Smooth muscle cell (in vitro differentiated cells): ENCODE measurements around the gene PTBP1. TPM values are rescaled to one million over a fixed set of nuclear protein-coding genes. Genes with fewer than 3 reads are reported as not detected.

Source experiments
- DNase-seq: peaks from one replicate; lab custom pipeline; 2025; ENCODE audit not compliant: unreplicated experiment; lab: John Stamatoyannopoulos, UW
- H2AFZ ChIP-seq: fragments of 200-600 bp; sonication (generic); 2 replicates; pipeline ENCODE4 v1.6.0; 2016; ENCODE audit warnings: antibody characterized with exemption, low read depth, mild to moderate bottlenecking
- H3F3A ChIP-seq: fragments of 200-600 bp; sonication (generic); 2 replicates; pipeline ENCODE4 v1.6.0; 2017; ENCODE audit warnings: antibody characterized with exemption, low read depth
- H3K27ac ChIP-seq: fragments of 200-600 bp; sonication (generic); 2 replicates; pipeline ENCODE4 v1.5.1; 2016; ENCODE audit warnings: low read depth, mild to moderate bottlenecking
- H3K27me3 ChIP-seq: fragments of 200-600 bp; sonication (generic); 2 replicates; pipeline ENCODE4 v1.6.1; 2016; ENCODE audit warnings: low read depth, mild to moderate bottlenecking
- H3K36me3 ChIP-seq: fragments of 200-600 bp; sonication (generic); 2 replicates; pipeline ENCODE4 v1.5.1; 2016; ENCODE audit warnings: low read depth
- H3K4me1 ChIP-seq: fragments of 200-600 bp; sonication (generic); 2 replicates; pipeline ENCODE4 v1.5.1; 2016; ENCODE audit warnings: low read depth
- H3K4me2 ChIP-seq: fragments of 200-600 bp; sonication (generic); 2 replicates; pipeline ENCODE4 v1.6.0; 2016; ENCODE audit warnings: mild to moderate bottlenecking
- H3K4me3 ChIP-seq: fragments of 200-600 bp; sonication (generic); 2 replicates; pipeline ENCODE4 v1.5.1; 2016; ENCODE audit warnings: mild to moderate bottlenecking
- H3K79me2 ChIP-seq: fragments of 200-600 bp; sonication (generic); 2 replicates; pipeline ENCODE4 v1.6.0; 2016; ENCODE audit warnings: low read depth, mild to moderate bottlenecking
- H3K9ac ChIP-seq: fragments of 200-600 bp; sonication (generic); 2 replicates; pipeline ENCODE4 v1.6.0; 2016; ENCODE audit warnings: low read depth
- H3K9me3 ChIP-seq: fragments of 200-600 bp; sonication (generic); replicated peaks from 2 replicates; pipeline ENCODE4 v1.5.1; 2016; ENCODE audit warnings: low read depth
- H4K20me1 ChIP-seq: fragments of 200-600 bp; sonication (generic); 2 replicates; pipeline ENCODE4 v1.6.0; 2016; ENCODE audit warnings: low read depth
- WGBS: methylation state at CpG from one replicate; pipeline ENCODE4 v1.1.7; 2016; ENCODE audit warnings: low lambda C conversion rate; 5-methylcytosine and 5-hydroxymethylcytosine counted together
- polyA plus RNA-seq: library from polyadenylated mRNA; unstranded; fragments of >200 nt; fragmentation: Nextera tagmentation; extraction: Ambion mirVana; gene quantifications from 2 replicates; pipeline ENCODE4 v1.2.1, GENCODE V29; 2016
- total RNA-seq: library from RNA; depleted of rRNA; stranded (reverse); fragments of >200 nt; gene quantifications from 2 replicates; pipeline ENCODE4 v1.2.3, GENCODE V29; 2014
- TF ChIP-seq, protein P1 (sequence below): fragments of 200-600 bp; sonication (generic); IDR thresholded peaks from 2 replicates; pipeline ENCODE4 v1.5.1; 2017; ENCODE audit warnings: borderline replicate concordance, mild to moderate bottlenecking, antibody characterized with exemption; ENCODE audit not compliant: insufficient read depth, poor library complexity, severe bottlenecking

PTBP1 gene
- total RNA-seq (123 and 167 TPM in 2 replicates), polyA plus RNA-seq (226 and 238 TPM in 2 replicates)

DNA sequence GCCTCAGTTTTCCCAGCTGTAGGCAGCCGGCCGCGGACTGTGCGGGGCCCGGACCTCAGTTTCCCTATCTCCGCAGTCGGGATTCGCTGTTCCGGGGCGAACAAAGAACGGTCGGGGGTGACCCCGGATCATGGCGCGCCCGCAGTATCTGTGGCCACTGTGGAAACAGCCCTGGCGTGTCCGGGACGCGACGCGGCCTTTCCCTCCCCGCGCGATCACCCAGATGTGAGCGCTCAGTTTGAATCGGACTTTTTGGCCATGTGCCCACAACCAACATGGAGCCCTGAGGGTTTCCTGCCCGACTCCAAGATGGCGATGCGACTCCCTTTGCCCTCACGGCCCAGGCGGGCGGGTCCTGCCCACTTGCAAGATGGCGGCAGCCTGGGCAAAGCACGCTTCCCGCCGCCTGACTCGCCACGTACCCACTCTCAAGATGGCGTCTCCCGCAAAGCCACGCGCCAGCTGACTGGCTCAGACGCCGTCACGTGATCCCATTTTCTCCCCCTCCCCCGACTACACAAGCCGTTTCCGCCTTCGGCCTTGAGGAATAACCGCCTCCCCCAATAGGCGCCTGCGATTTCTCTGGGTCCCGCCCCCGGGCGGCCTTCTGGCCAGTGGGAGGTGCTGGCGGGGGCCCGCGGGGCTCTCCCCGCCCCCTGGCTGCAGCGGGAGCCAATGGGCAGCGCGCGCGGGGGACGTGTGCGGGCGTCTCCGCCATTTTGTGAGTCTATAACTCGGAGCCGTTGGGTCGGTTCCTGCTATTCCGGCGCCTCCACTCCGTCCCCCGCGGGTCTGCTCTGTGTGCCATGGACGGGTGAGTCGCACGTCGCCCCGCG is at the start of gene PTBP1:
Gene PTBP1, plus strand, starts transcription at position 761 of the 836 bp plus-strand sequence. Its CDS starts 46 bp downstream, at position 807.
- Histone ChIP-seq H4K20me1 (peaks cover 41% of the 10 kb centered on the region), H3K4me2 (peak within 1 kb of the TSS; percentile 96)
- WGBS: 5% methylated on average over 60 of the region's 83 CpGs

GRCh38 chr19:748274-748598 is 49.0 kb upstream of the PTBP1 start:
- WGBS: 90% methylated on average over 14 of the region's 14 CpGs
- no peaks in the 10 kb centered on the region for H3F3A ChIP-seq
- H3K27ac ChIP-seq: no peak overlapping the region
- no peaks in the 10 kb centered on the region for H4K20me1 ChIP-seq
- no peak for DNase-seq
- no peaks in the 10 kb centered on the region for H3K36me3 ChIP-seq
- no peak overlapping the region for H3K4me3 ChIP-seq
- no peaks in the 10 kb centered on the region for H3K9me3 ChIP-seq
- no peaks in the 10 kb centered on the region for H3K79me2 ChIP-seq
- H3K27me3 ChIP-seq: no peaks in the 10 kb centered on the region
- H3K9ac ChIP-seq: no peak overlapping the region
- TF ChIP-seq, protein P1, sequence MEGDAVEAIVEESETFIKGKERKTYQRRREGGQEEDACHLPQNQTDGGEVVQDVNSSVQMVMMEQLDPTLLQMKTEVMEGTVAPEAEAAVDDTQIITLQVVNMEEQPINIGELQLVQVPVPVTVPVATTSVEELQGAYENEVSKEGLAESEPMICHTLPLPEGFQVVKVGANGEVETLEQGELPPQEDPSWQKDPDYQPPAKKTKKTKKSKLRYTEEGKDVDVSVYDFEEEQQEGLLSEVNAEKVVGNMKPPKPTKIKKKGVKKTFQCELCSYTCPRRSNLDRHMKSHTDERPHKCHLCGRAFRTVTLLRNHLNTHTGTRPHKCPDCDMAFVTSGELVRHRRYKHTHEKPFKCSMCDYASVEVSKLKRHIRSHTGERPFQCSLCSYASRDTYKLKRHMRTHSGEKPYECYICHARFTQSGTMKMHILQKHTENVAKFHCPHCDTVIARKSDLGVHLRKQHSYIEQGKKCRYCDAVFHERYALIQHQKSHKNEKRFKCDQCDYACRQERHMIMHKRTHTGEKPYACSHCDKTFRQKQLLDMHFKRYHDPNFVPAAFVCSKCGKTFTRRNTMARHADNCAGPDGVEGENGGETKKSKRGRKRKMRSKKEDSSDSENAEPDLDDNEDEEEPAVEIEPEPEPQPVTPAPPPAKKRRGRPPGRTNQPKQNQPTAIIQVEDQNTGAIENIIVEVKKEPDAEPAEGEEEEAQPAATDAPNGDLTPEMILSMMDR: no peak
- H3K4me1 ChIP-seq: no peaks in the 10 kb centered on the region
- no peak overlapping the region for H2AFZ ChIP-seq
- no peak overlapping the region for H3K4me2 ChIP-seq

More for the DNA sequence above, at the start of gene PTBP1:
- DNase-seq: peak; percentile 100
- Histone ChIP-seq H3K79me2 (peaks cover 41% of the 10 kb centered on the region), H3K9me3 (no peaks in the 10 kb centered on the region), H3K9ac (peak within 1 kb of the TSS; percentile 96), H3K27me3 (no peaks in the 10 kb centered on the region), H3F3A (peaks cover 14% of the 10 kb centered on the region), H2AFZ (peak within 1 kb of the TSS; percentile 95), H3K27ac (peak within 1 kb of the TSS; percentile 90), H3K4me1 (peaks cover 32% of the 10 kb centered on the region), H3K36me3 (no peaks in the 10 kb centered on the region), H3K4me3 (peak within 1 kb of the TSS; percentile 100)
- TF ChIP-seq, protein P1: peak; percentile 5

DNA sequence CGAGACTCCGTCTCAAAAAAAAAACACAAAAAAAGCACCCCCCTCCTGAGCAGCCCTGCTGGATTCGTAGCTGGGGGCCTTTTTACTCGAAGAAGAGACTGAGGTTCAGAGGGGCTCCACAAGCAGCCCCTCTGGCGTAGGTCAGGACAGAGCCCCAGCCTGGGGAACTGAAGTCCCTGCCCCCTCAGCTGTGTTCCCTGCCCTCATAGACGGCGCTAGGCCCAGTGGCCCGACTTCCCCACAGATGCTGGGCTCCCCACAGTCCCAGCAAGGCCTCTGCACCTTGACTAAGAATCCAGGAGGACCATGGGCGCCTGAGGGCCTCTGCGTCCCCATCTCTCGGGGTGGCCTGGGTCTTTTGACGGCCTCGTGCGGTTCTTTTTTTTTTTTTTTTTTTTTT is 47.4 kb upstream of the PTBP1 start:
- H3K27ac ChIP-seq: no peak overlapping the region
- DNase-seq: no peak
- no peak overlapping the region for H3K9ac ChIP-seq
- H3F3A ChIP-seq: no peaks in the 10 kb centered on the region
- no peaks in the 10 kb centered on the region for H3K27me3 ChIP-seq
- H2AFZ ChIP-seq: no peak overlapping the region
- no peaks in the 10 kb centered on the region for H3K36me3 ChIP-seq
- H4K20me1 ChIP-seq: no peaks in the 10 kb centered on the region
- H3K79me2 ChIP-seq: no peaks in the 10 kb centered on the region
- 84% methylated on average over 14 of the region's 14 CpGs for WGBS
- H3K9me3 ChIP-seq: no peaks in the 10 kb centered on the region
- no peaks in the 10 kb centered on the region for H3K4me1 ChIP-seq
- no peak overlapping the region for H3K4me3 ChIP-seq
- no peak overlapping the region for H3K4me2 ChIP-seq
- TF ChIP-seq, protein P1: no peak
